AG09319 (cell line): ENCODE results near the gene CFP.
"Not testable (repeated sequence)": the region's sequence is repeated elsewhere in the genome, so short reads cannot be mapped to it uniquely, and the experiment has no call there.

ENCODE experiments used
- DNase-seq: peaks from one replicate; pipeline ENCODE4 v3.0.0-alpha.2; 2010; ENCODE audit warnings: low read depth; ENCODE audit errors: extremely low read depth
- TF ChIP-seq, protein P1 (sequence below): IDR thresholded peaks from 2 replicates; pipeline ENCODE4 v1.5.1; 2011; ENCODE audit warnings: low read depth, mild to moderate bottlenecking, inconsistent platforms, low read length, moderate library complexity

Gene CFP

DNA sequence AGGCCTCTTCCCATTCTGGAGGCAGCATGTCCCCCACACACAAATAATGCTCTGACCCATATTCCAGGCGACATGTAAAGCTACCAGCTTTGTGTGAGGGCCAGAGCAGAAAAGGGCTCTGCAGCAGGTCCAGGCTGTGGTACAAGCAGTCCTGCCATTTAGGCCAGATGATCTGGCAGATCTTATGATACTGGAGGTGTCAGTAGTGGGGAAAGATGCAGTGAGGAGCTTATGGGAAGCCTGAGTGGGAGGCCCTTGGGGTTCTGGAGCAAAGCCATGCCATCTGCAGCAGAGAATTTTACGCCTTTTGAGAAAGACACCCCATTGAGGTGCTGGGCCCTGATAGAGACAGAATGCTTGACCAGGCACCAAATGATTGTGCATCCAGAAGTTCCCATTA lies 17.8 kb downstream of the CFP start:
- TF ChIP-seq, protein P1, sequence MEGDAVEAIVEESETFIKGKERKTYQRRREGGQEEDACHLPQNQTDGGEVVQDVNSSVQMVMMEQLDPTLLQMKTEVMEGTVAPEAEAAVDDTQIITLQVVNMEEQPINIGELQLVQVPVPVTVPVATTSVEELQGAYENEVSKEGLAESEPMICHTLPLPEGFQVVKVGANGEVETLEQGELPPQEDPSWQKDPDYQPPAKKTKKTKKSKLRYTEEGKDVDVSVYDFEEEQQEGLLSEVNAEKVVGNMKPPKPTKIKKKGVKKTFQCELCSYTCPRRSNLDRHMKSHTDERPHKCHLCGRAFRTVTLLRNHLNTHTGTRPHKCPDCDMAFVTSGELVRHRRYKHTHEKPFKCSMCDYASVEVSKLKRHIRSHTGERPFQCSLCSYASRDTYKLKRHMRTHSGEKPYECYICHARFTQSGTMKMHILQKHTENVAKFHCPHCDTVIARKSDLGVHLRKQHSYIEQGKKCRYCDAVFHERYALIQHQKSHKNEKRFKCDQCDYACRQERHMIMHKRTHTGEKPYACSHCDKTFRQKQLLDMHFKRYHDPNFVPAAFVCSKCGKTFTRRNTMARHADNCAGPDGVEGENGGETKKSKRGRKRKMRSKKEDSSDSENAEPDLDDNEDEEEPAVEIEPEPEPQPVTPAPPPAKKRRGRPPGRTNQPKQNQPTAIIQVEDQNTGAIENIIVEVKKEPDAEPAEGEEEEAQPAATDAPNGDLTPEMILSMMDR: no peak
- no peak for DNase-seq

DNA sequence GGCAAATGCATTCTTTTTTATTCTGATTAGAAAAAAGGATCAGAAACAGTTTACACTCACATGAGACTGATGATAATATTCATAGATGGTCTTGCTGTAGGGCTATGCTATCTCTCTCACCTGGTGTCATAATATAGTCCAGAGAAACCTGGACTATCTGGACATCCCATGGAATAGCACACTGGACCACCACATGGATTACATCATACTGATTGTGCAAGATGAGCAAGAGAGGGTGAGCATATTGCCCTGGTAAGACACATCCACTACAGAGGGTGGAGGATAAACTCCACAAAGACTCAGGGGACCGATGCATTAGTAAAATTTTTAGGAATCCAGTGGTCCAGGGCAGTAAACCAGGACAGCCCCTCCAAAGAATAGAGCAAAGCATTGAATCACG lies 18.2 kb downstream of the CFP start:
- TF ChIP-seq, protein P1: no peak

GRCh38 chrX:47610511-47610910 lies 19.2 kb downstream of the CFP start:
- TF ChIP-seq, protein P1: no peak
- DNase-seq: no peak

More for the DNA sequence above, 18.2 kb downstream of the CFP start:
- no peak for DNase-seq

DNA sequence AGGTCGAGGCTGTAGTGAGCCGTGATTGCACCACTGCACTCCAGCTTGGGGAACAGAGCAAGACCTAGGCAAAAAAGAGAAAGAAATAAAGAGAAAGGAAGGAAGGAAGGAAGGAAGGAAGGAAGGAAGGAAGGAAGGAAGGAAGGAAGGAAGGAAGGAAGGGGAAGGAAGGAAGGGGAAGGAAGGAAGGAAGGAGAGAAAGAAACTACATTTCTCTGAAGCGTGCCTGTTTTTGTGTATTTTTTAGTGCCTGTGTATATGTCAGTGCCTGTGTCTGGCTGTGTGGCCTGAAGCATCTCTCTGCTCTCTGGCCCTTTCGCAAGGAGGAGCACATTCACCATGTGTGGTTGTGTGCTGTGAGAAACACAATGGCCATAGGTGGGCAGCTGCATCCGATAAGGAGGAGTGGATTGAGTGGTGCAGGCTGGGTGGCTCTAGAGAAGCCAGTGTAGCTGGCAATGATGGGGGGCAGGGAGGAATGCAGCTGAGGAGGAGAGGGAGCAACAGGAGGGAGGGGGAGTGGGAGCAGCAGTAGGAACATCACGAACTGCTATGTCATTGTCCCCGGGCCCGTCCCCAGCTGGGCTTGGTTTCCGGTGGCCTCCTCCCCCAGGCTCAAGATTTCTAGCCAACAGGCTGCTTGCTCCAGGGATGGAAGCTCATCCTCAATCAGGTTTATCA lies 21.5 kb downstream of the CFP start:
- no peak for DNase-seq
- TF ChIP-seq, protein P1: no peak

DNA sequence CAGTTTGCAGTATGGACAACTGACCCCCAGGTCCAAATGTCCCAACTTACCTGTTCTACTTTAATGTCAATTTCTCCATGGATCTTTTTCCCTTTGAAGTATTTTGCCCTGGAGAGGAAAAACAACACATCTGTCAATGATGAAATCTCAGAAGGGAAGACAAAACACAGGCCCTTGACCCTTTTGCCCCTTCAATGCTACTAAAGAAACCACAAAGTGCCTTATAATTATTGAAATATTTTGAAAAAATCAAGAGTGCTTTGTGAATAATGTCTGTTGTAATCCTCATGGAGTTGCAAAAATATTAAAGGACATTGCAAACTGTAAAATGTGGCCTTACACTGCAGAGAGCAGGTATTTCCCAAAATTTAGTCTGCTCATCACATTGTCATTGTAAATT lies 22.6 kb downstream of the CFP start:
- TF ChIP-seq, protein P1: no peak
- DNase-seq: no peak

- DNase-seq: no peak
- TF ChIP-seq, protein P1: no peak
These were observed 24.7 kb downstream of the CFP start for GRCh38 chrX:47605024-47605423.

DNA sequence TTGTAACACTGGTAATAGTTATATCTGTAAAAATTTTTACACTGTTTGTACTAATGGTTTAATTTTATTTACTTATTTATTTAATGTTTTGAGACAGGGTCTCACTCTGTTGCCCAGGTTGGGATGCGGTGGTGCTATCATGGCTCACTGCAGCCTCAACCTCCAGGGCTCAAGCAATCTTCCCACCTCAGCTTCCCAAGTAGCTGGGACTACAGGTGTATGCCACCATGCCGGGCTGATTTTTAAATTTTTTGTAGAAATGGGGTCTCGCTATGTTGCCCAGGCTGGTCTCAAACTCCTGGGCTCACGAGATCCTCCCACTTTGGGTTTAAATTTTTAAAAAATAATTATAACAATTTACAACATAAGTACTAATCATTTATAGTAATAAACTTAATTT lies 26.6 kb downstream of the CFP start:
- DNase-seq: not testable (repeated sequence)

DNA sequence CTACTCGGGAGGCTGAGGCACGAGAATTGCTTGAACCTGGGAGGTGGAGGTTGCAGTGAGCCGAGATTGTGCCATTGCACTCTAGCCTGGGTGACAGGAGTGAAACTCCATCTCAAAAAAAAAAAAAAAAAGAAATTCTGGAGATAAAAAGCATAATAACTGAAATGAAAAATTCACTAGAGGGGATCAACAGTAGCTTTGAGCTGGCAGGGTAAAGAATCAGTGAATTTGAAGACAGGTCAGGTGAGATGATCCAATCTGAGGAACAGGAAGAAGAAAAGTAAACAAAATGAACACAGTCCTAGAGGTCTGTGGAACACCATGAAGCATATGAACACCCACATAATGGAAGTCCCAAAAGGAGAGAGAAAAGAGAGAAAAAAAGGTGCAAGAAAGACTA lies 32.5 kb downstream of the CFP start:
- TF ChIP-seq, protein P1: no peak
- DNase-seq: no peak
